RWPE1 (cell line): ENCODE measurements around the gene PXDC1.

Experiments
- CTCF ChIA-PET: fragments of 350-600 bp; sonication (Branson Sonifier 250); formaldehyde crosslinking; extraction: SDS; loops from one replicate; lab custom pipeline; 2021; lab: Yijun Ruan, JAX
- POLR2A ChIA-PET: fragments of 400-600 bp; formaldehyde crosslinking; extraction: SDS; loops from one replicate; lab custom pipeline; 2020; ENCODE audit warnings: antibody characterized with exemption; ENCODE audit not compliant: low non-redundant PET; lab: Yijun Ruan, JAX
- DNase-seq: peaks from one replicate; pipeline ENCODE4 v3.0.0; 2012; ENCODE audit warnings: low spot score
- H3K27ac ChIP-seq: fragments of 450-650 bp; 2 replicates; pipeline ENCODE4 v1.5.1; 2017
- CTCF ChIP-seq: fragments of 450-650 bp; conservative IDR thresholded peaks from 2 replicates; pipeline ENCODE4 v1.5.1; 2017; ENCODE audit warnings: low read depth, mild to moderate bottlenecking

Gene PXDC1

DNA sequence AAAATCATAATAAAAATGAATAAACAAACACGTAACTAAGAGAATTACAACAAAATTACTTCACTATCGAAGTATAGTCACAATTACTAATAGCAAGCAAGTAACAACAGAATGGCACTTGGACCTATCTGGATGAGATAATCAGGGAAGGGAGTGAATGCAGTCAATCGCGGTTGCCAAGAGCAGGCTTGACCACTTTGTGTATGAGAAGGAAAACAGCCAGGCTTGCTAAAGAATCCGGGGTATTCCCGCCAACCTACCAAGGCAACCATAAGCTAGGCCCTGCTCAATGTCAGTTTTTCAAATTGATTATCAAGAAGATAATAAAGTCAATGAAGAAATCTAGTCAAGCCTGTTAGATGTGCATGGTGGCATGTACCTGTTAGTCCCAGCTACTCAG is 39.7 kb downstream of the PXDC1 start:
- CTCF ChIA-PET = interaction anchor here (0.5 to 0.6 kb wide), 2 partner anchors 22 to 269 kb away, joined by 3 read pairs; no protein-coding TSS in a partner anchor
- no peak for DNase-seq
- no peak for TF ChIP-seq CTCF
- POLR2A ChIA-PET = no interaction called here
- H3K27ac ChIP-seq = no peak overlapping the region

- no peak overlapping the region for H3K27ac ChIP-seq
- no peak for DNase-seq
- TF ChIP-seq CTCF = no peak
- CTCF ChIA-PET = no interaction called here
- POLR2A ChIA-PET = no interaction called here
These were observed 41.1 kb downstream of the PXDC1 start for GRCh38 chr6:3710403-3710802.

DNA sequence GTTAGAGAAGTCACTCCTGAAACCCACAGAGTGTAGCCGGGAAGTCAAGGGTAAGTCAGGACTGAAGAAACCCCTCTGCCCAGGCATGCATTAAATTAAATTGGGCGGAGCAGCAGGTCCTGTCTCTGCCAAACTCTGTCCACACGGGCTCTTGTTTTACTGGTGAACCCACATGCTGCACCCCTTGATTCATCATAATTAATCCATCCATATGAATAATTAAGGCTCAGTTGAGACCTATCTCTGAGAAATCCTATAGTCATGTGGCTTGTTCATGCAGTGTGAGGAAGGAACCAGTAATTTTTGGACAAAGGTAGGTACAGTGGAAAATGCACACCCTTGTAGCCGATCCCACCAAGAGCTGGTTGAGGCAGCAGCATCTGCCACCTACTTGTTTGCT is 43.0 kb downstream of the PXDC1 start:
- ChIA-PET POLR2A (no interaction called here), CTCF (no interaction called here)
- no peak for DNase-seq

GRCh38 chr6:3707751-3708412 is 43.6 kb downstream of the PXDC1 start:
- DNase-seq = no peak
- H3K27ac ChIP-seq = peak overlapping the region; percentile 29
- TF ChIP-seq CTCF = no peak
- CTCF ChIA-PET = interaction anchor here (0.7 kb wide), 1 partner anchor 35 kb away, joined by 3 read pairs; no protein-coding TSS in a partner anchor
- POLR2A ChIA-PET = no interaction called here

More for the DNA sequence above, 43.0 kb downstream of the PXDC1 start:
- peak overlapping the region; percentile 29 for H3K27ac ChIP-seq
- TF ChIP-seq CTCF = no peak

DNA sequence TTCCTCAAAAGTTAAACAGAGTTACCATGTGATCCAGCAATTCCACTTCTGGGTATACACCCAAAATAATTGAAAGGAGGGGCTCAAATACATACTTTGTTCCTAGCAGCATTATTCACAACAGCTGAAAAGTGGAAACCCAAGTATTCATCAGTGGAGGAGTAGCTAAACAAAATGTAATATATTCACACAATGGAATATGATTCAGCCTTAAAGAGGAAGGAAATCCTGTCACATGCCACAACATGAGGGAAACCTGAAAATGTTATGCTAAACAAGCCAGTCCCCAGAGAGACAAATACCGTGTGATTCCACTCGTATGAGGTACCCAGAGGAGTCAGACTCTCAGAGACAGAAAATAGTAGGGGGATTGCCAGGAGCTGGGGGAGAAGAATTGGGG is 44.5 kb downstream of the PXDC1 start:
- no peak overlapping the region for H3K27ac ChIP-seq
- no peak for TF ChIP-seq CTCF
- ChIA-PET POLR2A (no interaction called here), CTCF (no interaction called here)
- DNase-seq = no peak

- H3K27ac ChIP-seq = no peak overlapping the region
- no peak for TF ChIP-seq CTCF
- ChIA-PET CTCF (interaction anchor here (0.8 to 0.9 kb wide), 2 partner anchors 10 to 427 kb away, joined by 3 to 4 read pairs; no protein-coding TSS in a partner anchor), POLR2A (no interaction called here)
- DNase-seq = no peak
These were observed 45.0 kb downstream of the PXDC1 start for GRCh38 chr6:3706547-3706946.
